Mesothelial cell of epicardium (in vitro differentiated cells): ENCODE results near the gene RYR2. TPM values are rescaled to one million over a fixed set of nuclear protein-coding genes. Genes with fewer than 3 reads are reported as not detected.

Source experiments
- DNase-seq, 2 experiments: peaks; one replicate each; pipeline ENCODE4 v3.0.0; 2021; ENCODE audit warnings: low spot score in 2 of 2; ENCODE audit not compliant: unreplicated experiment in 2 of 2
- H3K27ac Mint-ChIP-seq: 2 replicates; pipeline ENCODE4 v1.8.0; 2021; ENCODE audit warnings: mixed read lengths
- H3K27me3 Mint-ChIP-seq: 2 replicates; pipeline ENCODE4 v1.8.0; 2021; ENCODE audit warnings: low read depth, mixed read lengths
- H3K36me3 Mint-ChIP-seq: 2 replicates; pipeline ENCODE4 v1.8.0; 2021; ENCODE audit warnings: mixed read lengths
- H3K4me1 Mint-ChIP-seq: 2 replicates; pipeline ENCODE4 v1.8.0; 2021; ENCODE audit warnings: mixed read lengths
- H3K4me3 Mint-ChIP-seq: 2 replicates; pipeline ENCODE4 v1.8.0; 2021; ENCODE audit warnings: mild to moderate bottlenecking, moderate library complexity, mixed read lengths
- H3K9me3 Mint-ChIP-seq: 2 replicates; pipeline ENCODE4 v1.8.0; 2021; ENCODE audit warnings: mixed read lengths
- CTCF ChIP-seq: fragments of 200-600 bp; sonication (generic); IDR thresholded peaks from one replicate; pipeline ENCODE4 v1.5.0; 2021; ENCODE audit warnings: antibody characterized with exemption; ENCODE audit not compliant: unreplicated experiment
- total RNA-seq: library from RNA; stranded (reverse); gene quantifications from 3 replicates; pipeline ENCODE4 v1.2.1, GENCODE V29; 2021

RYR2 gene
- total RNA-seq, 1 donor from 2014 or later: 6.1 TPM

- Mint-ChIP-seq H3K36me3 (no peaks in the 10 kb centered on the region), H3K27ac (no peak overlapping the region), H3K4me1 (peaks cover 11% of the 10 kb centered on the region), H3K9me3 (no peaks in the 10 kb centered on the region), H3K4me3 (no peak overlapping the region), H3K27me3 (no peaks in the 10 kb centered on the region)
- no peak for DNase-seq
- no peak for TF ChIP-seq CTCF
These were observed 696.1 kb downstream of the RYR2 start for GRCh38 chr1:237737938-237738610.

DNA sequence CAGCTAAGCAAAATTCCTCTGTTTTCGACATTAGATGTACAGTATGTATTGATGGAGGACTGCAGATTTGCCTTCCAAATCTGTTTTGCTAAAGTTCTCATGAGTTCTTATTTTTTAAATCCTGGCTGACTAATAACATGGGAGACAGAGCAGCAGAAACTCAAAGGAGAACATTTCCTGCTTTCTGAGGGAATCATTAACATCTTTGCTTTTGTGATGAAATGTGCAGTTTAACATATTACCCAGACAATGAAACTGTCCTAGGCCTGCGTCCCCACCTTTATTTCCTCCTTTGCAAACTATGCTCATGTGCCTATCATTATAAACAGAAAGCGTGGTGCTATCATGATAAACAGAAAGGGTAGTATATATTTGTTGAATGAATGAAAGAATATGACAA lies 698.9 kb downstream of the RYR2 start:
- no peaks in the 10 kb centered on the region for H3K36me3 Mint-ChIP-seq
- H3K9me3 Mint-ChIP-seq: no peaks in the 10 kb centered on the region
- TF ChIP-seq CTCF: no peak
- H3K4me3 Mint-ChIP-seq: no peak overlapping the region
- peaks cover 11% of the 10 kb centered on the region for H3K4me1 Mint-ChIP-seq
- DNase-seq: no peak
- H3K27me3 Mint-ChIP-seq: no peaks in the 10 kb centered on the region
- H3K27ac Mint-ChIP-seq: no peak overlapping the region

DNA sequence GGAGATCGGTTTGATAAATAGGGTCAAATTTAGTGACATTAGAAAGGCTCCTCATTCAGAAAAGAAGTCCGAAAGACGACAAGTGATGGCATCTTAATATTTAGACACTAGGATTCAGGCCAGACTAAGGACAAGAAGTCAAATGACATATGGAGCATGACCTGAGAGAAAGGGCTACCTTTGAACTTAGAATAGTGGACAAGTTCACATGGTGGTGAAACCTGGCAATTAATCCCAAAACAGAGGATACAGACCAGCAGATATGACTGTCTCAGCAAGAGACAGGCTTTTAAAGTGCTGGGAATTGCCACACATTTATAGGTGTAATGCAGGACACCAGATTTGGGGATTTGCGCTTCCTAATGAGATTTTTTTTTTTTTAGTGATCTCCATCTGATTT lies 703.6 kb downstream of the RYR2 start:
- Mint-ChIP-seq H3K9me3 (no peaks in the 10 kb centered on the region), H3K27me3 (no peaks in the 10 kb centered on the region)
- no peak for DNase-seq

DNA sequence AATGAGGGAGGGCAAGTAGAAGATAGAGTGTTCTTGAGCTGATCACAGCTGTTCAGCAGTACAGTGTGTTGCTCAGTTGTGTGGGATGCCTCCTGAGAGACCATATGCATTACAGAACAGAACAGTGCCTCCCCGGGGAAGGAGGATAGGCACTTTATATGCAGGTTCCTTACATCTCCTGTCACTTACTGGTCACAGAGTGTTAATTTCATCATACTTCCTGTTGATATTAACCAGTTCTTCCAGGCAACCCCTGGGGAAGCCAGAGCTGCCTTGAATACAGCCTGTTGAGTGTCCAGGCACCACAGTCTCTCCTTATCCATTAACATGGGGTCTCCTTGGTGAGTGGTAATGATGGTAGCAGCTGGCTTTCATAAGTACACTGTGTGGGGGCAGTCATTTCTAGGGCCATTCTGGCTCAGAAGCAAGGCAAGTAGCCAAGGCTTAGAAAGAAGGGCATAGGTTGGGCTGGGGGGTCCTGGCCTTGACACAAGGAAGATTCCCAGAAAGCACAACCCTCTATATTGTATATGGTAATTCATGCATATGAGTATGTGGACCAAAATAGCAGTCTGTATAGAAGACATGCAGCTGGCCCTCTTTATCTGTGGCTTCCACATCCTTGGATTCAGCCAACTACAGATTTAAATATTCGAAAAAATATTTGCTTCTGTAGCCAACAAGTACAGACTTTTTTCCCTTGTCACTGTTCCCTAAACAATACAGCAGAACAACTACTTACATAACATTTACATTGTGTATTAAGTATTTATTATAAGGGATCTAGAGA lies 706.4 kb downstream of the RYR2 start:
- no peak for DNase-seq
- no peak for TF ChIP-seq CTCF
- Mint-ChIP-seq H3K9me3 (no peaks in the 10 kb centered on the region), H3K36me3 (no peaks in the 10 kb centered on the region), H3K4me1 (peaks cover 14% of the 10 kb centered on the region), H3K27ac (no peak overlapping the region), H3K4me3 (no peak overlapping the region), H3K27me3 (no peaks in the 10 kb centered on the region)

More for the DNA sequence above, 703.6 kb downstream of the RYR2 start:
- Mint-ChIP-seq H3K27ac (no peak overlapping the region), H3K4me1 (peaks cover 6% of the 10 kb centered on the region), H3K4me3 (no peak overlapping the region), H3K36me3 (no peaks in the 10 kb centered on the region)
- no peak for TF ChIP-seq CTCF

DNA sequence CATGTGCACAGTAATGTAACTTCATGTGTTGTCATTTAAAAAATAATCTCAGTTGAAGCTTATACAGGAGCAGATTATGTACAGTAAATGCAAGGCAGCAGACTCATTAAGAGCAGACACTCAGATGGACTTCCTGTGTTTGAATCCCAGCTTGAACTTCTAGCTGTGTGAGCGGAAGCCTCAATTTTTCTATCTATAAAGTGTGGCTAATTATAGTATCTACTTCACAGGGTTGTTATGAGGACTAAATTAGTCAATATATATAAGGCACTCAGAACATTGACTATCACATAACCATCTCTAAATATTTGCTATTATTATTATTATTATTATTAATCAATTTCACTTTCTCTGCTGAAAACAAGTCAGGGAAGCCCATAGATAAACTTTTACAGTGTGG lies 707.1 kb downstream of the RYR2 start:
- DNase-seq: no peak
- Mint-ChIP-seq H3K27me3 (no peaks in the 10 kb centered on the region), H3K27ac (no peak overlapping the region), H3K36me3 (no peaks in the 10 kb centered on the region), H3K9me3 (no peaks in the 10 kb centered on the region), H3K4me1 (peaks cover 17% of the 10 kb centered on the region), H3K4me3 (no peak overlapping the region)
- no peak for TF ChIP-seq CTCF
